Hematopoietic multipotent progenitor cell treated with erythropoietin and hydrocortisone succinate and interleukin-3 and kit ligand, for 4 days (in vitro differentiated cells): ENCODE measurements around the gene RAB34.
A peak's percentile ranks its signal among the peaks of the same experiment; 100 is the strongest.

Experiments
- DNase-seq: peaks from one replicate; pipeline ENCODE4 v3.0.0-alpha.2; 2015

RAB34 gene

DNA sequence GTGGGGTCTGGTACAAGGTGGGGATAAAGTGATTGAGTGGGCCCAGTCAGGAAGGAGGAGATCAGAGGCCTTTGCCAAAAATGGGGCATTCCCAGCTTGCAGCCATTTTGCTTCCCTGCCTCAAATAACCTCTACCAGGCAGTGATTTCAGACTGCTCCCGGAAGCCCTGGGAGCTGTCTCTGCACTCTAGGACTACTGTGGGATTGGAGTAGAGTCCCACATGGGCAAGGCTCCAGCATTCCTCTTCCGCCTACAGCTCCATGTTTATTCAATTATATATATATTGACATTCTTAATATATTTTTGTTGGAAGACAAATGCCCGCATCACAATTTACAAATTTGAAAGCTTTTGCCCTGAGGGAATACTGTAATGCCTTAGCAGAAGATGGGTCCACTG lies 42.2 kb downstream of the RAB34 start:
- no peak for DNase-seq

DNA sequence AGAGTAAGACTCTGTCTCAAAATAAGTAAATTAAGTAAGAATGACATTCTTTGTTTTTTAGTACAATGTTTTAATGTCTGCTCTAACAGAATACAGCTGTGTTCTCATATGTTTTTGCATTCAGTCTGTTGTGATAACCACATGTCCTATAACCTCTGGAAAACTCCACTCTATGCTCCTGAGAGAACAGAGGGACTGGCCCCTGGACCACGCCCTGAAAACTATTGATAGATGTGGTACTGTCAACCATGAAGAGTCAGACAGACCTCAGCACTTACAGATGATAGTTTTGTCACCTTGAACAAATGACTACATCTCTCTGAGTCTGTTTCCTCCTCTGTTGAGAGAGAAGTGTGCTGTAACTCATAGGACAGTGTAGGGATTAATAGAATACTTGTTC lies 47.8 kb downstream of the RAB34 start:
- no peak for DNase-seq

DNA sequence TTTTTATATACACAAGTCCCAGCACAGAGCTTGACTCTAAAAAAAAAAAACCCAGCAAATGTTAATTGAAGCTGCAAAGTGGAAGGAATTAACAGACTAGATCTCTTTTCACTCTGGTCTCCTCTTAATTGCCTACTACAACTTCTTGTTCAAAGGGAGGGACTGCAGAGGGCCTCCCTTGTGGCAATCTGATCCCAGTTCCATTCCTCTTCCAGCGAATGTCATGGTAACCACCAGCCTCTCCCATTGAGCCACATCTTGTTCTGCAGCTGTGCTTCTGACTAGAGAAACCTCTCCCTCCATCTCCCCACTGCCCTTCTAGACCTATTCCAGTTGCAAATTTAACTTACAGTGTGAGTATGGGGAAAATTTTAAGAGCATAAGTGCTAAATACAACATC lies 49.8 kb downstream of the RAB34 start:
- no peak for DNase-seq

DNA sequence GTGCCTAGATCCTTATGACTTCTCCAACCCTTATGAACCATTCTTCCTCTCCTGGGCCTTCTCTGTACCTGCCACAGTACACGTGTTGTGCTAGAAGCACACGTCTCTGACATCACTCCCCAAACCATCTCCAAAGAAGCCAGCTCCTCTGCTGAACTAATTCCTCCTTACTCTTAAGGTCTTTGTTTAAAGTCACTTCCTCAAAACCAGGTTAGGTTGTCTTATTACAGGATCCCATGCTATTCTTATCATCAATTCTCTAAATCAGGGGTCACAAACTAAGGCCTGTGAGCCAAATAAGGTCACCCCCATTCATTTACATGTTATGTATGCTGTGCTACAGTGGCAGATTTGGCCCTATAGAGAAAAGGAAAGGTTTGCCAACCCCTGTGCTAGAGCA lies 51.7 kb downstream of the RAB34 start:
- peak; percentile 15 for DNase-seq
